HG03095 (cell line): ENCODE data around the gene RHEBL1.

ENCODE experiments used
- ATAC-seq: cut with Tn5 transposase; IDR thresholded peaks from one replicate; pipeline ENCODE4 v1.9.1; 2021; ENCODE audit warnings: moderate library complexity; ENCODE audit not compliant: unreplicated experiment

Gene RHEBL1

GRCh38 chr12:49055092-49055491 is 14.7 kb downstream of the RHEBL1 start:
- no peak for ATAC-seq

GRCh38 chr12:49054524-49054923 is 15.3 kb downstream of the RHEBL1 start:
- ATAC-seq, result no peak

- ATAC-seq, result no peak
Observed at GRCh38 chr12:49054096-49054495, 15.7 kb downstream of the RHEBL1 start.

GRCh38 chr12:49052451-49053208 is 17.1 kb downstream of the RHEBL1 start:
- ATAC-seq, result no peak

GRCh38 chr12:49051777-49052438 is 17.9 kb downstream of the RHEBL1 start:
- no peak for ATAC-seq

GRCh38 chr12:49051373-49051764 is 18.4 kb downstream of the RHEBL1 start:
- no peak for ATAC-seq

GRCh38 chr12:49050507-49051372 is 19.0 kb downstream of the RHEBL1 start:
- ATAC-seq, result no peak

GRCh38 chr12:49049566-49050224 is 20.1 kb downstream of the RHEBL1 start:
- no peak for ATAC-seq

GRCh38 chr12:49048953-49049352 is 20.8 kb downstream of the RHEBL1 start:
- no peak for ATAC-seq

GRCh38 chr12:49046129-49046895 is 23.5 kb downstream of the RHEBL1 start:
- no peak for ATAC-seq

GRCh38 chr12:49044660-49045059 is 25.1 kb downstream of the RHEBL1 start:
- no peak for ATAC-seq

GRCh38 chr12:49043856-49044258 is 25.9 kb downstream of the RHEBL1 start:
- no peak for ATAC-seq

GRCh38 chr12:49043241-49043640 is 26.5 kb downstream of the RHEBL1 start:
- ATAC-seq, result no peak

GRCh38 chr12:49041881-49042484 is 27.8 kb downstream of the RHEBL1 start:
- no peak for ATAC-seq

GRCh38 chr12:49041036-49041880 is 28.5 kb downstream of the RHEBL1 start:
- ATAC-seq, result no peak

GRCh38 chr12:49040364-49040855 is 29.4 kb downstream of the RHEBL1 start:
- no peak for ATAC-seq

GRCh38 chr12:49039421-49040363 is 30.1 kb downstream of the RHEBL1 start:
- ATAC-seq, result no peak
